ENCODE data around the gene MXRA7. TPM values are rescaled to one million over a fixed set of nuclear protein-coding genes. Genes with fewer than 3 reads are reported as not detected.
A peak's percentile ranks its signal among the peaks of the same experiment; 100 is the strongest.

MXRA7 gene
- total RNA-seq, 2 donors from 2014 or later = 12.0 to 37.2 TPM

DNA sequence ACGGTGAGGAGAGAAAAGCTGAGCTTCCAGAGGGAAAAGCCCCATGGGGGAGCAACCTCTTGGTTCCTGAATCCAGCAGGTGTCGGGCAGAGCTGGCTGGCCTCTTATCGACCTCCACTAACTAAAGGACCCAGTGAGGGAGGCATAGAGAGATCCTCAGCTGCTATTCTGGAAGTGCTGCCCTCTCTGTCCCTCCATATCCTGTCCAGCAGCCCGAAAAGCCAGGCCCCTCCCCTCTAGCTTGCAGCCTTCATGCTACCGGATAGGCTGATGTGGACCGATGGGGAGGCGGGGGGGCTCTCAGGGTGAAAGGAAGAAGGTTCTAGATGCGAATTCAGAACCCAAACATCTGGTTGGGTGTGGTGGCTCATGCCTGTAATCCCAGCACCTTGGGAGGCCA, 24.9 kb downstream of the MXRA7 start:
- DNase-seq (no peak), ATAC-seq (no peak)
- intact Hi-C loops (cut with DNase I, micrococcal nuclease) = no loop called here

DNA sequence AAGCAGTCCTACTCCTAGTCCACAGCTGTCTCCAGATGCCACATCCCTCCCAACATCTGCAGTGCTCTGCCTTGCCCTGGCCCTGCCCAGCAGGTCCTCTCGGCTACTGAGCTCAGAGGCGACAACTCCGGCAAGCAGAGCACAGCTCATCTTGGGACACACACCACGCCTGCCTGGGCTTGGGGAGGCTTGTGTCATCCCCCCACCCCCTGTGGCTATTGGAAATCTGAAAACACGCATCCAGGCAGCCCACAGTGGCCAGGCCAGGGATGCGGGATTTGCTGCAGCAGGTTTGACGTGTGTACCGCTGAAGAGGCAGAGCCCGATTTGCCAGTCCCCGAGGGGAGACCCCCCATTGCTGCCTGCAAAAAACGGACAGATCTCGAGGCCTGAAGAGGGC, 25.4 kb downstream of the MXRA7 start:
- ATAC-seq (no peak), DNase-seq (no peak)
- intact Hi-C loops (cut with DNase I, micrococcal nuclease) = no loop called here

GRCh38 chr17:76684756-76685155, 26.0 kb downstream of the MXRA7 start:
- ATAC-seq (no peak), DNase-seq (no peak)
- intact Hi-C loops (cut with DNase I, micrococcal nuclease) = no loop called here

DNA sequence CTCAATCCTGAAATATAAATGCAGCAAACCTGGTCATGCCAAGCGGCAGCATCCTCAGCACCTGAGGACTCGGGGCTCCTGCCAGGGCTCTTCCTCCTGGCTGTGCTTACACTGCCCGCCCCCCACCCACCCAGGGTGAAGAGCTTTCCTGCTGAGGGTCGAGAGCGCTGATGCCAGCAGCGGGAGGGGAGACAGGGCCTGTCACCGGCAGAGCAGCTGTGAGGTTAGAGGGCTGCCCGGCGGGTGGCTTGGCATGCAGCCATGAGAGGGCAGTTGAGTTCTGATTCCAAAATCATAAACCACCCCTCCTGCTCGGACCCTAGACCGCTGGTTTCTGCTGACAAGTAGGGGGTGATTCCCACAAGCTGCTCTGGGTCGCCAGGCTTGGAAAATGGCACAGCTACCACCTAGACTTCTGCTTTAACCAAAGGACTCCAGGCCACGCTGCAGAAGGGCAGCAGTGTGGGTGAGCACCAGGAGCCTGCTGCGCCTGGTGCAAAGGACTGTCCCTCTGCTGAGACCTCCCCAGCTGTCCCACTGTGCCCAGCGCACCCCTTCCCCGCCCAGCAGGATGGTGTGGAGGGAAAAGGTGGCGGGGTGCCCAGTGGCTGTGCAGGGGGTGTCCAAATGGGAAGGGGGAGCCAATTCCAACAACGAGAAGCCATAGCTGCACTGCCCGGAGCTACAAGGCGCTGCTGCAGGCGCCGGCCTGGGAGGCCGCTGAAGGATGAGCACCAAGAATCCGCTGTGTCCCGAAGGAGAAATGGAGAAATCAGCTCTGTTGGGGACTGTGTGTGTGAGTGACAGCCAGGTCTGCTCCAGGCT, 26.6 kb downstream of the MXRA7 start:
- intact Hi-C loops (cut with DNase I, micrococcal nuclease) = no loop called here
- ATAC-seq (no peak), DNase-seq (no peak)

DNA sequence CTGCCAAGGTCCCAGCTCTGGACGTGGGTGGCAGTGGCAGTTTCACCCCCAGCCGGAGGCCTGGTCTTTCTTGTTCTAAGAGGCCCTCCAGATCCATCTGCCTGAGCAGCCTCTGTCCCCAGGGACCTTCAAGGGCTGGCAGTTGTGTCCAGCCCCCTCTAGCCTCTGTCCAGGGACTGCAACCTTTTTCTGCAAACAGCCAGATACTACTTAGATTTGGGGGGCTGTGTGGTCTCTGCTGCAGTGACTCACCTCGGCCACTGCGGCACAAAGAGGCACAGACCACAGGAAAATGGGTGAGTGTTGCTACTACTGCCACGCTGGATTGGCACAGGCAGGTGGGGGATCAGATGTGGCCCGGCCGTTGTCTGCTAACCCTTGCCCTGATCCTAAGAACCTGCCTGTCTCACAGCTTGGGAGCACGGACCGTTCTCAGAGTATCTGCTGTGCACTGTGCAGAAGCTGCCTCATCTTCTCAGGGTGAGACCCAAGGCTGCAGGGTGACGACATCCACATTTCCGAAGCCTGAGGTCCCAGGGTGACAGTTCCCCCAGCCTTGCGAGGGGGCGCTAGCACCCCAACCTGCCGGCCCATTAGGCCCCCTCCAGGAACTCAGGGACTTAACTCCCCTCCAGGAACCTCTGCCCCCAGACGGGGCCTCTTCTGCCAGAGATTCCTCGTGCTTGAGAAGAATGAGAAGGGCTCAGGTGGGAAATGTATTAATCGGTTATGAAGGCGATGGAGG, 27.6 kb downstream of the MXRA7 start:
- ATAC-seq = no peak
- intact Hi-C loops (cut with DNase I, micrococcal nuclease) = no loop called here

DNA sequence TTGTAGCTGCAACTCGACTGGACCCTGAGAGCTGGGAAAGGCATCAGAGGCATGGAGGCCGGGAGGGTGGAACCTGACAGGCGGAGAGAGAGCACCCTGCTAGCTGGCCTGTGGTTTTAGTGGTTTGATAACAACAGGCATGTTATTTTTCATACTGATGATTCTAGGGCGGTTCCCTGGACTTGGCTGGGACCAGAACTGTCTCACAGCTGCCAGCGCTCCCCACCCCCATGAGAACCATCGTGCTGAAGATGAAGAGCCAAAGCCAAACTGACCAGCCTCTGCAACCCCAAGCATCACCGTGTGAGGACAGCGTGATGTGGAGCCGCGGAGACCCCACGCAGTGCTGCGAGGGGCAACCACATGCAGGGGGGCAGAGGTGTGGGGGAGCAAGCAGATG, 28.5 kb downstream of the MXRA7 start:
- DNase-seq (no peak), ATAC-seq (no peak)
- intact Hi-C loops (cut with DNase I, micrococcal nuclease) = no loop called here

More for the DNA sequence above, 27.6 kb downstream of the MXRA7 start:
- DNase-seq = no peak

DNA sequence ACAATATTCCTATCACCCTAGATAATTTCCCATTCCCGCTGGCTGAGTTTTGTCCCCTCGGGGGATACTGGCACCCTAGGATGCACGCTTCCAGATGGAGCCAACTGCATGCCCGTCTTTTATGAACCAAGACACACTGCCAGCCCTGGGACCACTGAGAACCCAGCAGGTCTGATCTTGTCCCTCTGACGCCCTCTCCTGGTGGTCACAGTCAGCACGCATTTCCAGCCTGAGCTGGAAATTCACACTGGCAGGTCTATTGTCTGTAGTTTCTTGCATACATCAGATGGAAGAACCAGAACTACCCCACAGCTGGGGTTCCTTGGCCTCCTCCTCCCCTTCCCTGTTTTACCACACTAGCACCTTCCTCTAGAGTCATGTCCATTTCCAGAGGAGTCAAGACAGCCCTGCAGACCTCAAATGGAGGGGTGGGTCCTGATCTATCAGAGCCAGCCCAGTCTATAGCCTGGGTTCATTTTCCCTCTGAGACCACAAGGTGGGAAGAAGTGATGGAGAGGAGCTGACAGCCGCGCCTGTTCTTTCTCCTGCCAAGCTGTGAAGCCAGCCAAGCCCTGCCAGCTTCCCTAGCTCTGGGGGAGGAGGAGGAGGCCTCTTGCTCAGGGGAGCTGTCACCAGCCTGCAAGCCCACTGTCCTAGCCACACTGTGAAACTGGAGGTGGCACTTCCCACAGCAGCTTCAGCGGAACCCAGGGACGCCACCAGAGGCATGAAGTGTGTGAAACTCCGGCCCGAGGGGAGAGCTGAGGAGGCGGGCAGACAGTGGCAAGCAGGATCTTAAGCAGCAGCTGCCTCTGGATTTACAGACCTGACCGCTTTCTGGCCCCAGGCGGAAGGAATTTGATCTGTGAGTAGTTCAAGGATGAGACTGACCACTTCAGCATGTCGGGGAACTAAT, 29.3 kb downstream of the MXRA7 start:
- DNase-seq (peak; percentile 82 to 84), ATAC-seq (peak; percentile 49)
- intact Hi-C loops (cut with DNase I, micrococcal nuclease) = no loop called here

- ATAC-seq (peak; percentile 51), DNase-seq (no peak)
- intact Hi-C loops (cut with DNase I, micrococcal nuclease) = no loop called here
Observed at GRCh38 chr17:76679239-76679638, 31.5 kb downstream of the MXRA7 start.

DNA sequence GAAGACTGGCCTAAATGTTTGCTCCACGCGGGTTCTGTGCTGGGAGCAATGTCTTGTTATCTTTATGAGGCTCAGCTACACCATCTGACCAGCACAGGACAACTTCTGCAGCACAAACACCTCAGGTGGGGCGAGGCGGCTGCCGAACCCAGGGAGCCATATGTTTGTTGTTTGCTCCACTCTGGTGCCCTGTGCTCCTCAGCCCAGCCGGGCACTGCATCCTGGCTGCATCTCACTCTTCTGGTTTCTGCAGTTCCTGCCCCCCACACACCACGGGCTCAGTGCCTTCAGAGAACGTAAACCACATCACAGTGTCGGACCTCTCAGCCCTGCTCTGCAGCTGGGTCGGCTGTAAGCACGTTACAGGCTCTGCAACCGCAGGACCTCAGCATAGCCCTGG, 32.4 kb downstream of the MXRA7 start:
- DNase-seq (peak; percentile 74 to 75), ATAC-seq (peak; percentile 86)
- intact Hi-C loops (cut with DNase I, micrococcal nuclease) = no loop called here

DNA sequence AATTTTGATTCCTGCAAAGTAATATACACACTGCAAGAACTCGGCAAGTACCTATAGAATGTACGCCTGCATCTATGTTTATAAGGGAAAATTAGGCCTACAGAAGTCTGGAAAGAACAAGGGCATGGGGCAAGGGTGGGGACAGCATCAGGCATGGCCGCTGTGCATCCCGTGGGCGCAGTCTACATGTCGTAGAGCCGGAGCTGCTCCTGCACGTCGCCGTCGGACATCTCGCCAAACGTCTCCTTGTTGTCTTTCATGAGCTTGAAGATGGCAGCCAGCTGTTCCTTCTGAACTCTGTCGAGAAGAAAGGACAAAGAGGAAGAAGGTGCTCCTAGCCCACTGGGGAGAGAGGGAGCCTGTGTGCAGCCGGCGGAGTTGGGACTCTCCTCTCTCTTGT, 33.4 kb downstream of the MXRA7 start:
- ATAC-seq (no peak), DNase-seq (no peak)
- intact Hi-C loops (cut with DNase I, micrococcal nuclease) = no loop called here

DNA sequence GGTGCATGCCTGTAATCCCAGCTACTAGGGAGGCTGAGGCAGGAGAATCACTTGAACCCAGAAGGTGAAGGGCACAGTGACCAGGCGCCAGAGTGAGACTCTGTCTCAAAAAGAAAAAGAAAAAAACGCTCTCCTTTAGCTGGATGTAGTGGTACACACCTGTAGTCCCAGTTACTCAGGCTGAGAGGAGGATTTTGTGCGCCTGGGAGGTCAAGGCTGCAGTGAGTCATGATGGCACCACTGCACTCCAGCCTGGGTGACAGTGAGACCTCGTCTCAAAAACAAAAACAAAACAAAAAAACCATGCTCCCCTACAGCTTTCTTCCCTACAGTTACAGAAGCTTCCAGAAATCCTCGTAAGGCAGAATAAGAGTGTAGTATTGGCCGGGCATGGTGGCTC, 34.1 kb downstream of the MXRA7 start:
- DNase-seq = no peak
- intact Hi-C loops (cut with DNase I, micrococcal nuclease) = no loop called here
- no peak for ATAC-seq

DNA sequence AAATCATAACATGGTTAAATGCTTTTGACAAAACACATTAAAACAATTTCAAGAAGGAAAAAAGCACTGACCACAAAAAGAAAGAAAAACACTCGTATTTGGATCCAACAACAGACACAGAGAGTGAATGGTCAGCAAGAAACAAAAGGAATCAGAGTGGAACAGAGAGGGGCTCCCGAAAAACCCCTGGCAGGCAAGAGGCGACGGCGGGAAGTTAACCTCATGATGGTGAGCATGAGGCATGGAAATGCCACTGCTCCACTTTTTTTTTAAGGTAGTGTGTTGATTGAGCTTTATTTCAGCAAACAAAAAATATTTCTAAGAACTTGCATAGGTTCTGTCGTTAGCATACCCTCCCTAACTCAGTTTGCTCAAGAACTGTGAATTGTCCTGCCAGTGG, 35.1 kb downstream of the MXRA7 start:
- DNase-seq (no peak), ATAC-seq (no peak)
- intact Hi-C loops (cut with DNase I, micrococcal nuclease) = no loop called here

DNA sequence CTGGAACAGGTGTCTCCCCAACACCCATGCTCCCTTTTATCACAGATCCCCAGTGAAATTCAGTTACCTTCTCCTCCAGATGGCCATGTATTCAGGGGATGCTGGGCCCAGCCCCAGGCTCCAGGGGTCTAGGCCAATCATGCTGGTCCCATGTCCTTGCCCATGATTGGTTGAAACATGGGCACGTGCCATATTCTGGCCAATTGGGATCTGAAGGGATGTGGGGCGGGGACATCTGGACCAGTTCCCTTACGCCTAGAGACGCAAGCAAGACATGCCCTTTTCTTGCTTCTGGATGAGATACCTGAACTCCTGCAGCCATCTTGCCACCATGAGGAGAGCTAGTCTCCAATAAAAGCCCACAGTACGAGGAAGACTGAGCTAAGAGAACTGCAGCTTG, 36.2 kb downstream of the MXRA7 start:
- DNase-seq (no peak), ATAC-seq (no peak)
- intact Hi-C loops (cut with DNase I, micrococcal nuclease) = no loop called here

GRCh38 chr17:76673729-76674128, 37.0 kb downstream of the MXRA7 start:
- intact Hi-C loops (cut with DNase I, micrococcal nuclease) = no loop called here
- ATAC-seq (no peak), DNase-seq (no peak)

- ATAC-seq (no peak), DNase-seq (no peak)
- intact Hi-C loops (cut with DNase I, micrococcal nuclease) = no loop called here
Observed at GRCh38 chr17:76672892-76673291, 37.9 kb downstream of the MXRA7 start.

GRCh38 chr17:76672270-76672851, 38.4 kb downstream of the MXRA7 start:
- intact Hi-C loops (cut with DNase I, micrococcal nuclease) = no loop called here
- DNase-seq (peak in 1 of 2 donors; percentile 59), ATAC-seq (peak; percentile 47)

- intact Hi-C loops (cut with DNase I, micrococcal nuclease) = no loop called here
- ATAC-seq (peak; percentile 0), DNase-seq (no peak)
Observed at GRCh38 chr17:76671912-76672262, 38.9 kb downstream of the MXRA7 start.

GRCh38 chr17:76671123-76671911, 39.4 kb downstream of the MXRA7 start:
- ATAC-seq = peak; percentile 86
- intact Hi-C loops (cut with DNase I, micrococcal nuclease) = no loop called here
- DNase-seq = peak; percentile 99 to 100

All from left colon (tissue), 2 donors.